Measurements from ENCODE around the gene YY1. TPM values are rescaled to one million over a fixed set of nuclear protein-coding genes. Genes with fewer than 3 reads are reported as not detected.
A peak's percentile ranks its signal among the peaks of the same experiment; 100 is the strongest.

YY1 gene
- total and polyA plus RNA-seq, 2 of the 4 experiments (the other 2 are of a cell fraction), result 21.7 to 29.9 TPM

- ATAC-seq (ENCODE audit: low read depth) (no peak), DNase-seq (peak; percentile 16)
- no peak for TF ChIP-seq NFE2L2 (IDR thresholded peaks at IDR 0.05; ENCODE audit: low read depth, low read length)
- TF ChIP-seq CHD1 (IDR thresholded peaks at IDR 0.05; ENCODE audit: low read depth, low read length), result no peak
- TF ChIP-seq MAFK (IDR thresholded peaks at IDR 0.05; ENCODE audit: low read depth, low read length), result no peak
- no peak for TF ChIP-seq RFX5 (IDR thresholded peaks at IDR 0.05; ENCODE audit: low read depth, low read length)
- no peak for TF ChIP-seq RCOR1 (IDR thresholded peaks at IDR 0.05; ENCODE audit: insufficient replicate concordance, low read length)
- no peak for TF ChIP-seq POLR2A (IDR thresholded peaks at IDR 0.05; ENCODE audit: low read depth, low read length)
- no peak for TF ChIP-seq CEBPB (IDR thresholded peaks at IDR 0.05; ENCODE audit: low read depth, low read length)
- no peak for TF ChIP-seq CTCF (conservative IDR thresholded peaks at IDR 0.05; ENCODE audit: low read depth, low read length)
- TF ChIP-seq FOS (IDR thresholded peaks at IDR 0.05; ENCODE audit: low read depth, low read length), result no peak
- H2BK5ac ChIP-seq (ENCODE audit: low read depth, low read length, poor library complexity, severe bottlenecking), result no peak overlapping the region
- H3K4me1 ChIP-seq (ENCODE audit: control insufficient read depth, insufficient read depth, low read length), result peaks cover 4% of the 10 kb centered on the region
- ChIA-PET POLR2A (ENCODE audit: unreplicated experiment) (no interaction called here), CTCF (no interaction called here)
- no peak overlapping the region for H2AFZ ChIP-seq (replicated peaks; ENCODE audit: low read length, poor library complexity)
- H3K4me3 ChIP-seq (ENCODE audit: insufficient read depth, low read depth, low read length), result no peak overlapping the region
- no peak overlapping the region for H4K8ac ChIP-seq (ENCODE audit: low read depth in 2 of 2, low read length in 2 of 2)
- no peak overlapping the region for H3K56ac ChIP-seq (ENCODE audit: extremely low read depth, insufficient read depth, low read length)
- BruUV-seq (replicated peaks), result no TSS peak
- H2AK5ac ChIP-seq (ENCODE audit: low read depth, low read length), result no peak overlapping the region
- no peak overlapping the region for H3K27ac ChIP-seq (ENCODE audit: insufficient read depth, low read length)
- peaks cover 0 to 62% of the 10 kb centered on the region in 2 experiments; a peak in 3 of 4 replicates for H3K79me1 ChIP-seq (ENCODE audit: low read depth in 1 of 2, low read length in 2 of 2)
- no peak overlapping the region for H3K23ac ChIP-seq (ENCODE audit: low read depth, low read length)
- H4K5ac ChIP-seq (ENCODE audit: low read depth, low read length), result no peak overlapping the region
- no peak overlapping the region for H4K91ac ChIP-seq (ENCODE audit: insufficient read depth, low read depth, low read length)
- no peak overlapping the region for H2AK9ac ChIP-seq (replicated peaks; ENCODE audit: low read depth, low read length, poor library complexity)
- H3K18ac ChIP-seq (ENCODE audit: low read depth, low read length), result no peak overlapping the region
- no peak overlapping the region for H3K4me2 ChIP-seq (ENCODE audit: low read depth, low read length)
- H3K9me1 ChIP-seq (ENCODE audit: insufficient read depth, low read length), result peaks cover 3% of the 10 kb centered on the region; the same call in 1 of the 2 replicates
- no peak overlapping the region for H2BK20ac ChIP-seq (ENCODE audit: low read depth, low read length)
- no peak overlapping the region for H3K9ac ChIP-seq (ENCODE audit: low read depth, low read length)
- no peaks in the 10 kb centered on the region for H3K9me3 ChIP-seq (ENCODE audit: control insufficient read depth, insufficient read depth, low read length)
- H4K20me1 ChIP-seq (ENCODE audit: insufficient read depth, low read length), result peaks cover 5% of the 10 kb centered on the region
- in situ Hi-C loops (cut with MboI; ENCODE audit: low sequenced_read_pairs), result no loop called here
- WGBS, 2 experiments (ENCODE audit: extremely low coverage in 2 of 2, insufficient read length in 1 of 2), result 33% methylated on average over 1 of the region's 12 CpGs; no CpG with 5 or more reads in 1 of the 2 experiments
- H3K4ac ChIP-seq (ENCODE audit: low read depth, low read length), result no peak overlapping the region
- dilution Hi-C loops (cut with HindIII; ENCODE audit: low sequenced_read_pairs, unreplicated experiment), result no loop called here
- no peaks in the 10 kb centered on the region for H3K27me3 ChIP-seq (ENCODE audit: control insufficient read depth, insufficient read depth, low read length)
- H3K36me3 ChIP-seq (ENCODE audit: control insufficient read depth, insufficient read depth, low read length), result peaks cover 41% of the 10 kb centered on the region
- H3K14ac ChIP-seq (replicated peaks; ENCODE audit: low read depth, low read length), result no peak overlapping the region
- no peak overlapping the region for H2BK15ac ChIP-seq (ENCODE audit: low read depth, low read length)
- no peak overlapping the region for H2BK120ac ChIP-seq (ENCODE audit: low read depth, low read length)
- intact Hi-C loops (cut with micrococcal nuclease), result loop anchor here (5.0 kb wide), 1 partner anchor 89 kb away; the partner anchor contains the start of gene WDR25
These were observed 49.6 kb downstream of the YY1 start for GRCh38 chr14:100288382-100289185.
